ENCODE results near the gene POU6F1. TPM values are rescaled to one million over a fixed set of nuclear protein-coding genes. Genes with fewer than 3 reads are reported as not detected.

Gene POU6F1
- total RNA-seq, 1 experiment from 2014 or later, result 5.3 TPM

DNA sequence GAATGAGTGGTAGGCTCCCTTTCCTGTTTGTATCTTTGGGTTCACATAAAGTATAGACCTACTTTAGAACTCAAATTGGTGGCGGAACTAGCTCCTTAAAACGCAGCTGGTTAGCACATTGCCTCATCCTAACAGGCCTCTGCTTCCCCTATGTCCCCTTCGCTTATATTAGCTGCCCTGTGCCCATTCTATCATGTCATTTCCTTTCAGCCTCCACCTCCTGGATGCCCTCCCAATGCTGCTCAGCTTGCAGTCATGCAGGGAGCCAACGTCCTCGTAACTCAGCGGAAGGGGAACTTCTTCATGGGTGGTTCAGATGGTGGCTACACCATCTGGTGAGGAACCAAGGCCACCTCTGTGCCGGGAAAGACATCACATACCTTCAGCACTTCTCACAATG is 24.3 kb upstream of the POU6F1 start:
- H3K36me3 ChIP-seq (ENCODE audit: low read depth), result peaks cover 17% of the 10 kb centered on the region
- POLR2A ChIA-PET (ENCODE audit: unreplicated experiment), result no interaction called here
- CTCF ChIA-PET, result interaction anchor here (0.6 kb wide), 1 partner anchor 18 kb away, joined by 10 read pairs; no protein-coding TSS in a partner anchor
- intact Hi-C loops (cut with micrococcal nuclease; ENCODE audit: unreplicated experiment), result loop anchor here (10.0 kb wide), 1 partner anchor 477 kb away; the partner anchor contains the start of gene ATF1
- peaks cover 17% of the 10 kb centered on the region for H3K79me2 ChIP-seq (ENCODE audit: low read depth)
- H4K20me1 ChIP-seq (ENCODE audit: insufficient read depth), result peaks cover 12% of the 10 kb centered on the region
- H3K4me3 ChIP-seq, result no peak overlapping the region
- no peaks in the 10 kb centered on the region for H3K27me3 ChIP-seq (ENCODE audit: insufficient read depth, low read depth)
- H3F3A ChIP-seq (ENCODE audit: insufficient read depth, low read depth), result peaks cover 50% of the 10 kb centered on the region
- DNase-seq, result no peak
- BruUV-seq (replicated peaks), result no TSS peak
- no peak overlapping the region for H3K4me2 ChIP-seq
- no peak overlapping the region for H2AFZ ChIP-seq
- no peak for TF ChIP-seq EZH2 (IDR thresholded peaks at IDR 0.05; ENCODE audit: low read depth)
- TF ChIP-seq, protein P1, sequence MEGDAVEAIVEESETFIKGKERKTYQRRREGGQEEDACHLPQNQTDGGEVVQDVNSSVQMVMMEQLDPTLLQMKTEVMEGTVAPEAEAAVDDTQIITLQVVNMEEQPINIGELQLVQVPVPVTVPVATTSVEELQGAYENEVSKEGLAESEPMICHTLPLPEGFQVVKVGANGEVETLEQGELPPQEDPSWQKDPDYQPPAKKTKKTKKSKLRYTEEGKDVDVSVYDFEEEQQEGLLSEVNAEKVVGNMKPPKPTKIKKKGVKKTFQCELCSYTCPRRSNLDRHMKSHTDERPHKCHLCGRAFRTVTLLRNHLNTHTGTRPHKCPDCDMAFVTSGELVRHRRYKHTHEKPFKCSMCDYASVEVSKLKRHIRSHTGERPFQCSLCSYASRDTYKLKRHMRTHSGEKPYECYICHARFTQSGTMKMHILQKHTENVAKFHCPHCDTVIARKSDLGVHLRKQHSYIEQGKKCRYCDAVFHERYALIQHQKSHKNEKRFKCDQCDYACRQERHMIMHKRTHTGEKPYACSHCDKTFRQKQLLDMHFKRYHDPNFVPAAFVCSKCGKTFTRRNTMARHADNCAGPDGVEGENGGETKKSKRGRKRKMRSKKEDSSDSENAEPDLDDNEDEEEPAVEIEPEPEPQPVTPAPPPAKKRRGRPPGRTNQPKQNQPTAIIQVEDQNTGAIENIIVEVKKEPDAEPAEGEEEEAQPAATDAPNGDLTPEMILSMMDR (conservative IDR thresholded peaks at IDR 0.05), result no peak
- H3K27ac ChIP-seq, result no peak overlapping the region
- no peaks in the 10 kb centered on the region for H3K9me3 ChIP-seq (ENCODE audit: insufficient read depth, low read depth)
- no peaks in the 10 kb centered on the region for H3K9me2 ChIP-seq (ENCODE audit: insufficient read depth)
- H3K4me1 ChIP-seq (replicated peaks; ENCODE audit: insufficient read depth), result peaks cover 20% of the 10 kb centered on the region

DNA sequence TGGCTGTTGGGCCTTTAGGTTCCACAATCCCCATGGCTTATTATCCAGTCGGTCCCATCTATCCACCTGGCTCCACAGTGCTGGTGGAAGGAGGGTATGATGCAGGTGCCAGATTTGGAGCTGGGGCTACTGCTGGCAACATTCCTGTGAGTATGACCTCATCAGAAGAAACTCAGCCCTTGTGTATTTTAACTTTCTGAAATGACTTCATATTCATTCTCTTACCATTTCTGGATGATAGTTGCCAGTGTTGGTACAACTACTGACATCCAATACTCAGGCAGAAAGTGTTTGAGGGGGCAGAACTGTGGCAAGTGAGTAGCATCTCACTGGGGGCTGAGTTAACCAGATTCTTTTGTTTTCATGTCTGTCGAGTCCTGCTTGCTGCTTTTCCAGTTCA is 23.1 kb upstream of the POU6F1 start:
- Histone ChIP-seq H3K4me2 (peak overlapping the region; percentile 84), H3K9me2 (ENCODE audit: insufficient read depth) (no peaks in the 10 kb centered on the region), H3K4me3 (no peak overlapping the region), H4K20me1 (ENCODE audit: insufficient read depth) (peaks cover 12% of the 10 kb centered on the region), H3F3A (ENCODE audit: insufficient read depth, low read depth) (peaks cover 41% of the 10 kb centered on the region), H3K36me3 (ENCODE audit: low read depth) (peaks cover 17% of the 10 kb centered on the region), H2AFZ (no peak overlapping the region), H3K9me3 (ENCODE audit: insufficient read depth, low read depth) (no peaks in the 10 kb centered on the region), H3K27ac (peak overlapping the region; percentile 11; the same call in 1 of the 2 replicates), H3K4me1 (replicated peaks; ENCODE audit: insufficient read depth) (peaks cover 20% of the 10 kb centered on the region), H3K27me3 (ENCODE audit: insufficient read depth, low read depth) (no peaks in the 10 kb centered on the region), H3K79me2 (ENCODE audit: low read depth) (peaks cover 17% of the 10 kb centered on the region)
- peak in 1 of 2 experiments; percentile 52 for DNase-seq
- no TSS peak for BruUV-seq (replicated peaks)
- TF ChIP-seq, protein P1 (conservative IDR thresholded peaks at IDR 0.05), result no peak
- no peak for TF ChIP-seq EZH2 (IDR thresholded peaks at IDR 0.05; ENCODE audit: low read depth)
- CTCF ChIA-PET, result no interaction called here
- intact Hi-C loops (cut with micrococcal nuclease; ENCODE audit: unreplicated experiment), result loop anchor here (10.0 kb wide), 1 partner anchor 476 kb away; the partner anchor contains the start of gene ATF1
- POLR2A ChIA-PET (ENCODE audit: unreplicated experiment), result no interaction called here

GRCh38 chr12:51238510-51239334 is 20.9 kb upstream of the POU6F1 start, which contains the start of gene DAZAP2:
Gene DAZAP2, plus strand, starts transcription at chr12:51238826. Its CDS starts 82 bp downstream, at chr12:51238908.
- H3K4me2 ChIP-seq, result peak within 1 kb of the TSS; percentile 84
- H3K4me1 ChIP-seq (replicated peaks; ENCODE audit: insufficient read depth), result peaks cover 20% of the 10 kb centered on the region
- ChIA-PET POLR2A (ENCODE audit: unreplicated experiment) (interaction anchor here (0.5 to 1.2 kb wide), 13 partner anchors 21 to 1001 kb away, joined by 3 to 27 read pairs (median 6); partner anchors contain the start of genes CSRNP2, POU6F1 and SLC11A2), CTCF (interaction anchor here (0.6 kb wide), 2 partner anchors 74 to 308 kb away, joined by 5 to 8 read pairs; no protein-coding TSS in a partner anchor)
- peaks cover 17% of the 10 kb centered on the region for H3K79me2 ChIP-seq (ENCODE audit: low read depth)
- H3F3A ChIP-seq (ENCODE audit: insufficient read depth, low read depth), result peaks cover 29% of the 10 kb centered on the region
- H3K9me2 ChIP-seq (ENCODE audit: insufficient read depth), result no peaks in the 10 kb centered on the region
- H3K4me3 ChIP-seq, result peak within 1 kb of the TSS; percentile 94
- H3K27ac ChIP-seq, result peak within 1 kb of the TSS; percentile 97
- H3K27me3 ChIP-seq (ENCODE audit: insufficient read depth, low read depth), result no peaks in the 10 kb centered on the region
- DNase-seq, result peak; percentile 89 to 94
- H3K36me3 ChIP-seq (ENCODE audit: low read depth), result peaks cover 13% of the 10 kb centered on the region
- no peak for TF ChIP-seq EZH2 (IDR thresholded peaks at IDR 0.05; ENCODE audit: low read depth)
- TF ChIP-seq, protein P1 (conservative IDR thresholded peaks at IDR 0.05), result no peak
- H4K20me1 ChIP-seq (ENCODE audit: insufficient read depth), result peaks cover 12% of the 10 kb centered on the region
- intact Hi-C loops (cut with micrococcal nuclease; ENCODE audit: unreplicated experiment), result loop anchor here (2.0 to 5.0 kb wide), 2 partner anchors 66 to 121 kb away; partner anchors contain the start of gene TFCP2
- BruUV-seq (replicated peaks), result TSS peak; percentile 70
- H2AFZ ChIP-seq, result peak within 1 kb of the TSS; percentile 86
- no peaks in the 10 kb centered on the region for H3K9me3 ChIP-seq (ENCODE audit: insufficient read depth, low read depth)
